SK-N-SH (cell line): ENCODE measurements around the gene PLIN5. TPM values are rescaled to one million over a fixed set of nuclear protein-coding genes. Genes with fewer than 3 reads are reported as not detected.

ENCODE experiments used
- CTCF ChIA-PET: fragments of 300-600, 350-600 bp; formaldehyde crosslinking; extraction: SDS; loops from one replicate; lab custom pipeline; 2021; lab: Yijun Ruan, JAX
- POLR2A ChIA-PET: fragments of 350-600 bp; sonication (Branson Sonifier 250); formaldehyde crosslinking; extraction: SDS; loops from one replicate; lab custom pipeline; 2020; ENCODE audit warnings: antibody characterized with exemption, inconsistent platforms; lab: Yijun Ruan, JAX
- DNase-seq: peaks from one replicate; pipeline ENCODE4 v3.0.0; 2012
- H2AFZ ChIP-seq: fragments of 200-600 bp; sonication (generic); 2 replicates; pipeline ENCODE4 v1.8.1; 2016; ENCODE audit warnings: antibody characterized with exemption, mild to moderate bottlenecking, low read depth
- H3F3A ChIP-seq: fragments of 200-600 bp; sonication (generic); replicated peaks from 2 replicates; pipeline ENCODE3; 2016; ENCODE audit warnings: antibody characterized with exemption, mild to moderate bottlenecking; ENCODE audit not compliant: insufficient read depth
- H3K27ac ChIP-seq, 2 experiments: fragments of 200-500 bp in 1 of 2; fragments of 200-600 bp in 1 of 2; sonication (Bioruptor generic) in 1 of 2; sonication (generic), shearing (Covaris generic) in 1 of 2; 2 replicates each; pipeline versions ENCODE4 v1.5.1 to v1.6.1; 2014 to 2016; ENCODE audit warnings: low read depth in 2 of 2, inconsistent platforms in 1 of 2, low read length in 1 of 2, mild to moderate bottlenecking in 1 of 2, mixed read lengths in 1 of 2
- H3K27me3 ChIP-seq: fragments of 200-600 bp; sonication (generic), shearing (Covaris generic); 2 replicates; pipeline ENCODE4 v1.6.1; 2016; ENCODE audit warnings: mixed run types; ENCODE audit not compliant: insufficient read depth
- H3K36me3 ChIP-seq, 2 experiments: fragments of 200-500 bp in 1 of 2; fragments of 200-600 bp in 1 of 2; sonication (Bioruptor generic) in 1 of 2; sonication (generic) in 1 of 2; replicated peaks in 1 of 2; 2 replicates each; pipeline versions ENCODE3 to v1.5.1; 2014 to 2016; ENCODE audit warnings: low read length in 1 of 2, mild to moderate bottlenecking in 1 of 2; ENCODE audit not compliant: insufficient read depth in 2 of 2, control insufficient read depth in 1 of 2
- H3K4me1 ChIP-seq, 2 experiments: fragments of 200-500 bp in 1 of 2; fragments of 200-600 bp in 1 of 2; sonication (Bioruptor generic) in 1 of 2; sonication (generic), shearing (Covaris generic) in 1 of 2; 2 replicates each; pipeline versions ENCODE4 v1.5.1 to v1.6.1; 2014 to 2016; ENCODE audit warnings: low read depth in 1 of 2, low read length in 1 of 2, mixed run types in 1 of 2; ENCODE audit not compliant: insufficient read depth in 2 of 2, control insufficient read depth in 1 of 2
- H3K4me2 ChIP-seq: fragments of 200-600 bp; sonication (generic), shearing (Covaris generic); 2 replicates; pipeline ENCODE4 v1.6.1; 2017; ENCODE audit warnings: mixed run types
- H3K4me3 ChIP-seq, 2 experiments: fragments of 200-500 bp in 1 of 2; fragments of 200-600 bp in 1 of 2; sonication (Bioruptor generic) in 1 of 2; sonication (generic), shearing (Covaris generic) in 1 of 2; 2 replicates each; pipeline versions ENCODE4 v1.5.1 to v1.8.1; 2014 to 2016; ENCODE audit warnings: low read depth in 2 of 2, inconsistent platforms in 1 of 2, low read length in 1 of 2, mild to moderate bottlenecking in 1 of 2, mixed read lengths in 1 of 2, moderate library complexity in 1 of 2
- H3K79me2 ChIP-seq: fragments of 200-600 bp; sonication (generic); 2 replicates; pipeline ENCODE4 v1.8.1; 2017; ENCODE audit warnings: mild to moderate bottlenecking; ENCODE audit not compliant: insufficient read depth
- H3K9ac ChIP-seq: fragments of 200-600 bp; sonication (generic); 2 replicates; pipeline ENCODE4 v1.6.1; 2017; ENCODE audit warnings: mixed run types
- H3K9me2 ChIP-seq: fragments of 200-600 bp; sonication (generic); 2 replicates; pipeline ENCODE4 v1.6.1; 2017; ENCODE audit warnings: mixed run types
- H3K9me3 ChIP-seq: fragments of 200-600 bp; sonication (generic); 2 replicates; pipeline ENCODE4 v1.6.1; 2017; ENCODE audit warnings: mixed run types, mild to moderate bottlenecking, moderate library complexity
- H4K20me1 ChIP-seq: fragments of 200-600 bp; sonication (generic); 2 replicates; pipeline ENCODE4 v1.6.1; 2017; ENCODE audit warnings: mild to moderate bottlenecking, mixed run types; ENCODE audit not compliant: insufficient read depth
- ELF1 ChIP-seq: IDR thresholded peaks from 2 replicates; pipeline ENCODE4 v1.4.0; 2012
- EP300 ChIP-seq, 2 experiments: IDR thresholded peaks; 2 replicates each; pipeline versions ENCODE4 v1.4.0 to v1.6.1; 2012; ENCODE audit warnings: borderline replicate concordance in 1 of 2, low read depth in 1 of 2, low read length in 1 of 2
- FOSL2 ChIP-seq: IDR thresholded peaks from 2 replicates; pipeline ENCODE4 v1.4.0; 2012; ENCODE audit warnings: low read depth, mild to moderate bottlenecking, moderate library complexity, borderline replicate concordance
- FOXJ3 ChIP-seq: sonication (generic); formaldehyde crosslinking; IDR thresholded peaks from 2 replicates; pipeline ENCODE4 v1.5.1; 2020; ENCODE audit warnings: mild to moderate bottlenecking, missing genetic modification reagents
- FOXM1 ChIP-seq: IDR thresholded peaks from 2 replicates; pipeline ENCODE4 v1.4.0; 2012; ENCODE audit warnings: low read depth, mild to moderate bottlenecking
- IRF3 ChIP-seq: fragments of 150-350 bp; IDR thresholded peaks from 2 replicates; pipeline ENCODE4 v1.6.1; 2016; ENCODE audit warnings: mild to moderate bottlenecking, low read depth, low read length
- MEF2A ChIP-seq: IDR thresholded peaks from 2 replicates; pipeline ENCODE4 v1.4.0; 2012; ENCODE audit warnings: low read depth, borderline replicate concordance
- MXI1 ChIP-seq: IDR thresholded peaks from 2 replicates; pipeline ENCODE4 v1.6.1; 2012; ENCODE audit warnings: mild to moderate bottlenecking, low read depth, low read length, improper control_type of control experiment
- NFIC ChIP-seq: IDR thresholded peaks from 2 replicates; pipeline ENCODE4 v1.4.0; 2012; ENCODE audit warnings: borderline replicate concordance
- NRF1 ChIP-seq: IDR thresholded peaks from 2 replicates; pipeline ENCODE4 v1.6.1; 2012; ENCODE audit warnings: low read depth, mild to moderate bottlenecking, low read length
- RAD21 ChIP-seq: IDR thresholded peaks from 2 replicates; pipeline ENCODE4 v1.6.1; 2012; ENCODE audit warnings: mild to moderate bottlenecking, low read length
- TCF12 ChIP-seq: IDR thresholded peaks from 2 replicates; pipeline ENCODE4 v1.4.0; 2012
- TEAD4 ChIP-seq: IDR thresholded peaks from 2 replicates; pipeline ENCODE4 v1.4.0; 2012; ENCODE audit warnings: mild to moderate bottlenecking, borderline replicate concordance; ENCODE audit not compliant: insufficient read depth
- USF2 ChIP-seq: fragments of 150-350 bp; IDR thresholded peaks from 2 replicates; pipeline ENCODE4 v1.6.1; 2017; ENCODE audit warnings: antibody characterized with exemption, low read length, low read depth, borderline replicate concordance
- WGBS: methylation state at CpG from one replicate; pipeline ENCODE4 v1.1.6; 2017; ENCODE audit warnings: low lambda C conversion rate; 5-methylcytosine and 5-hydroxymethylcytosine counted together
- polyA plus RNA-seq, 3 experiments: library from polyadenylated mRNA; depleted of rRNA; stranded (reverse); fragments of >200 nt; gene quantifications; 2 replicates each; pipeline ENCODE4 v1.2.3, GENCODE V29; 2012

PLIN5 gene
- polyA plus RNA-seq, 1 of the 3 experiments (the other 2 are of a cell fraction) = 0.59 TPM

- TF ChIP-seq IRF3 (no peak), TEAD4 (no peak), NFIC (no peak)
Observed at GRCh38 chr19:4511300-4512054, 23.5 kb downstream of the PLIN5 start (continued).

GRCh38 chr19:4510435-4511255, 24.4 kb downstream of the PLIN5 start:
- Histone ChIP-seq H3K4me3 (no peak overlapping the region), H3F3A (no peaks in the 10 kb centered on the region), H3K27ac (no peak overlapping the region), H4K20me1 (no peaks in the 10 kb centered on the region), H3K9ac (no peak overlapping the region), H3K36me3 (peaks cover 0 to under 1% of the 10 kb centered on the region in 2 experiments), H3K9me3 (no peaks in the 10 kb centered on the region), H3K9me2 (no peaks in the 10 kb centered on the region)
- CTCF ChIA-PET = interaction anchor here (2.4 kb wide), 1 partner anchor 13 kb away, joined by 17 read pairs; no protein-coding TSS in a partner anchor
- no peak for DNase-seq
- 74% methylated on average over 26 of the region's 37 CpGs for WGBS
- TF ChIP-seq RAD21 (no peak), EP300 (IDR thresholded peaks at IDR 0.05; ENCODE audit: borderline replicate concordance in 1 of 2, low read depth in 1 of 2, low read length in 1 of 2) (no peak), USF2 (no peak), FOSL2 (no peak), MXI1 (no peak), FOXM1 (no peak), MEF2A (no peak), FOXJ3 (CRISPR knock-in tag) (no peak), NFIC (no peak), NRF1 (no peak), TCF12 (no peak), ELF1 (no peak)
- TF ChIP-seq, all 33 proteins: peak for 0
- Histone ChIP-seq H3K79me2 (no peaks in the 10 kb centered on the region), H2AFZ (no peak overlapping the region), H3K27me3 (no peaks in the 10 kb centered on the region), H3K4me2 (no peak overlapping the region), H3K4me1 (0 out of 4 replicates have a peak, but pooled peaks cover 0 to 7% of the 10 kb centered on the region in 2 experiments)
- POLR2A ChIA-PET = no interaction called here
